Measurements from ENCODE around the gene RASAL1.

- TF ChIP-seq, protein P1, sequence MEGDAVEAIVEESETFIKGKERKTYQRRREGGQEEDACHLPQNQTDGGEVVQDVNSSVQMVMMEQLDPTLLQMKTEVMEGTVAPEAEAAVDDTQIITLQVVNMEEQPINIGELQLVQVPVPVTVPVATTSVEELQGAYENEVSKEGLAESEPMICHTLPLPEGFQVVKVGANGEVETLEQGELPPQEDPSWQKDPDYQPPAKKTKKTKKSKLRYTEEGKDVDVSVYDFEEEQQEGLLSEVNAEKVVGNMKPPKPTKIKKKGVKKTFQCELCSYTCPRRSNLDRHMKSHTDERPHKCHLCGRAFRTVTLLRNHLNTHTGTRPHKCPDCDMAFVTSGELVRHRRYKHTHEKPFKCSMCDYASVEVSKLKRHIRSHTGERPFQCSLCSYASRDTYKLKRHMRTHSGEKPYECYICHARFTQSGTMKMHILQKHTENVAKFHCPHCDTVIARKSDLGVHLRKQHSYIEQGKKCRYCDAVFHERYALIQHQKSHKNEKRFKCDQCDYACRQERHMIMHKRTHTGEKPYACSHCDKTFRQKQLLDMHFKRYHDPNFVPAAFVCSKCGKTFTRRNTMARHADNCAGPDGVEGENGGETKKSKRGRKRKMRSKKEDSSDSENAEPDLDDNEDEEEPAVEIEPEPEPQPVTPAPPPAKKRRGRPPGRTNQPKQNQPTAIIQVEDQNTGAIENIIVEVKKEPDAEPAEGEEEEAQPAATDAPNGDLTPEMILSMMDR (IDR thresholded peaks at IDR 0.05), result no peak
- no peak for TF ChIP-seq POLR2A (IDR thresholded peaks at IDR 0.05)
These were observed 16.1 kb upstream of the RASAL1 start for GRCh38 chr12:113151655-113152054.

All from heart left ventricle (tissue), 13 donors.